GM06990 (cell line): Measurements from ENCODE around the gene RALY.

Experiments used
- DNase-seq: peaks from one replicate; pipeline ENCODE4 v3.0.0-alpha.2; 2011; ENCODE audit not compliant: insufficient read length; ENCODE audit errors: extremely low read depth
- H3K27me3 ChIP-seq: replicated peaks from 2 replicates; pipeline ENCODE4 v1.6.0; 2011; ENCODE audit warnings: low read length; ENCODE audit not compliant: control insufficient read depth, insufficient read depth
- H3K36me3 ChIP-seq: 2 replicates; pipeline ENCODE4 v1.5.1; 2011; ENCODE audit warnings: low read length; ENCODE audit not compliant: control insufficient read depth, insufficient read depth
- H3K4me3 ChIP-seq: replicated peaks from 2 replicates; pipeline ENCODE4 v1.5.1; 2011; ENCODE audit warnings: low read depth, mild to moderate bottlenecking, control low read depth, low read length
- TF ChIP-seq, protein P1 (sequence below): IDR thresholded peaks from 2 replicates; pipeline ENCODE4 v1.5.1; 2011; ENCODE audit warnings: low read length, control low read depth, mild to moderate bottlenecking, inconsistent platforms; ENCODE audit not compliant: insufficient read depth, poor library complexity, severe bottlenecking

Gene RALY

DNA sequence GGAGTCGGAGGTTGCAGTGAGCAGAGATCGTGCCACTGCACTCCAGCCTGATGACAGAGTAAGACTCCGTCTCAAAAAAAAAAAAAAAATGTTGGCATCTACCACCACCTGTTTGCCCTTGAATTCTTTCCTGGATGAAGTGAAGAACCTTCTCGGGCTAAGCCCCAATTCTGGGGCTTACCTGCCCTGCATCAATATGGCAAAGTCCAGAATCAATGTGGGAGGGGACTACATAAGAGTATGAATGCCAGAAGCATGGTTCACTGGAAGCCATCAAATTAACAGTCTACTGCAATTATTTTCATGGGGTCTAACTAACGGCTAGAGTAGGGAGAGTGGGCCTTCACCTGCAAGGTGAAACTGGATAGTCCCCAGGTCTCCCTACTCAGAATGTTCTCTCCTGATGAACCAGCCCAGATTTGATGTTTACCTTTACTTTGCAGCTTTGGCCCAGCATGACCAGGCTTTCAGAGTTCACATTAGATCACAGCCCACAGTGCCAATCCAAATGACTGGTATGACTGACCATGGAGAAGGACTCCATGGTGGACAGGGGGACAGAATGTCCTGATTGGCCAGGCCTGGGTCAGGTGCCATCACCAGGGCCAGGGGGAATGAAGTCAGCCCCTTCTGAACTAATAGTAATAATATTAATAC, 7.0 kb upstream of the RALY start:
- Histone ChIP-seq H3K36me3 (peaks cover 2% of the 10 kb centered on the region; the same call in 1 of the 2 replicates), H3K27me3 (no peaks in the 10 kb centered on the region), H3K4me3 (no peak overlapping the region)
- no peak for DNase-seq
- TF ChIP-seq, protein P1, sequence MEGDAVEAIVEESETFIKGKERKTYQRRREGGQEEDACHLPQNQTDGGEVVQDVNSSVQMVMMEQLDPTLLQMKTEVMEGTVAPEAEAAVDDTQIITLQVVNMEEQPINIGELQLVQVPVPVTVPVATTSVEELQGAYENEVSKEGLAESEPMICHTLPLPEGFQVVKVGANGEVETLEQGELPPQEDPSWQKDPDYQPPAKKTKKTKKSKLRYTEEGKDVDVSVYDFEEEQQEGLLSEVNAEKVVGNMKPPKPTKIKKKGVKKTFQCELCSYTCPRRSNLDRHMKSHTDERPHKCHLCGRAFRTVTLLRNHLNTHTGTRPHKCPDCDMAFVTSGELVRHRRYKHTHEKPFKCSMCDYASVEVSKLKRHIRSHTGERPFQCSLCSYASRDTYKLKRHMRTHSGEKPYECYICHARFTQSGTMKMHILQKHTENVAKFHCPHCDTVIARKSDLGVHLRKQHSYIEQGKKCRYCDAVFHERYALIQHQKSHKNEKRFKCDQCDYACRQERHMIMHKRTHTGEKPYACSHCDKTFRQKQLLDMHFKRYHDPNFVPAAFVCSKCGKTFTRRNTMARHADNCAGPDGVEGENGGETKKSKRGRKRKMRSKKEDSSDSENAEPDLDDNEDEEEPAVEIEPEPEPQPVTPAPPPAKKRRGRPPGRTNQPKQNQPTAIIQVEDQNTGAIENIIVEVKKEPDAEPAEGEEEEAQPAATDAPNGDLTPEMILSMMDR = no peak

DNA sequence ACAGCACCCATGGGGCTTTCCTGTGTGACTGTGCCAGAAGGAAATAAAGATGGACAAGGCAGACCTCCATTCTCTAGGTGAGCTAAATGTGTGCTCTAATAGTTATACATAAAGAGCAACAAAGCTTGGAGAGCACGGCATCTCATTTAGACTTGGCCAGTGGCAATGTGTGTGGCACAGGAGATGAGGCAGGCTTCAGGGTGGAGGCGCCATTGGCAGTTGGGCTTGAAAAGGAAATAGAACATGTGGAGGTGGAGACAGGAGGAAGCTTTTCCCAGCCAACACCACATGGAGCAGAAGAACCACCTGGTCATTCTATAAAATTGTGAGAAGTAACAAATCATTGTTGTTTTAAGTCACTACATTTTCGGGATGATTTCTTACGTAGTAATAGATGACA, 3.6 kb upstream of the RALY start:
- TF ChIP-seq, protein P1 = no peak
- Histone ChIP-seq H3K27me3 (no peaks in the 10 kb centered on the region), H3K4me3 (no peak overlapping the region), H3K36me3 (peaks cover 2% of the 10 kb centered on the region; the same call in 1 of the 2 replicates)
- DNase-seq = no peak

DNA sequence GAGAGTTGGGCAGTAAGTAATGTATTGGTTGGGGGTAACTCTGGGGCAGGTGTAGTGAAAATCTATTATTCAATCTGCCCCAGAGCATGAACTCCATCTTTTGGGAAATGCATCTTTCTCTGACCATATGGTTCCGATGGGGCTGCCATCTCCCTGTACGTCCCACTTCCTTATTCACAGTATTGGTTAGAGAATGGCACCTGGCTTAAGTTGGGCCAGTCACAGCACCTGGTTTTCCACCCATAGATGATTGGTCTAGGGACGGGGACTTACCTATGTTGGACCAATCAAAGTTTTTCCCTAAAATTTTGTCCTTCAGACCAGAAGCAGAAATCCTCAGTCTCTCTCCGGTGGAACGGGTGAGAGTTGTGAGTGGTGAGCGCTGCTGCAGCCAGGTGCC, 2.2 kb upstream of the RALY start:
- Histone ChIP-seq H3K4me3 (peak overlapping the region; percentile 85), H3K27me3 (no peaks in the 10 kb centered on the region), H3K36me3 (peaks cover 2% of the 10 kb centered on the region; the same call in 1 of the 2 replicates)
- TF ChIP-seq, protein P1 = no peak
- no peak for DNase-seq

DNA sequence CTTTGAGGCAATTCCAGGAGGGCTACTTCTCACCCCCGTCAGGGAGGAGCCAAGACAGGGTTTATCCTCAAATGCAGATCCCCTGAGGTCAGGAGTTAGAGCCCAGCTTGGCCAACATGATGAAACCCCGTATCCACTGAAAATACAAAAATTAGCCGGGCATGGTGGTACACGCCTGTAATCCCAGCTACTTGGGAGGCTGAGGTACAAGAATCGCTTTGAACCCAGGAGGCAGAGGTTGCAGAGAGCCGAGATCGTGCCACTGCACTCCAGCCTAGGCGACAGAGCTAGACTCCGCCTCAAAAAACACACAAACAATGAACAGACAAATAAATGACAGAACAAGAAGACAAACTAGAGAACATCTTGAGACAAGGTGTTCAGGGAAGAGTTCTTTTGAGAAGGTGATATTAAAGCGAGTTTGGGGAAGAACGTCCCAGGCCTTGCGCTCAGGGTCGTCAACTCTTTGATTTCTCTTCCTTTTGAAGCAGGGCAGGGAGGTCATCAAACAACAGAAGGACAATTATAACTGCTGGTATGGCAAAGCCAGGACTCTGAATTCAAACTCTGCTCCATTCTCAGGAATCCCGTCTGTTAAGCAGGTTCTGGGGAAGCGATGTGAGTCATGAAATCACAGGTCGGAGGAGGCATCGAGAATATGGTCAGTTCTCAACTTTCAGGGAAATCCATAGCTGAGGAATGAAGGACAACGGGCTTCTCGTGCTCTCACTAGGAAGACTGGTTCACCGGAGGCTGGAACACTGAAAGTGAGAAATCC, 1.4 kb upstream of the RALY start:
- H3K27me3 ChIP-seq = no peaks in the 10 kb centered on the region
- TF ChIP-seq, protein P1 = no peak
- peaks cover 2% of the 10 kb centered on the region for H3K36me3 ChIP-seq
- peak; percentile 15 for DNase-seq
- H3K4me3 ChIP-seq = peak overlapping the region; percentile 85

DNA sequence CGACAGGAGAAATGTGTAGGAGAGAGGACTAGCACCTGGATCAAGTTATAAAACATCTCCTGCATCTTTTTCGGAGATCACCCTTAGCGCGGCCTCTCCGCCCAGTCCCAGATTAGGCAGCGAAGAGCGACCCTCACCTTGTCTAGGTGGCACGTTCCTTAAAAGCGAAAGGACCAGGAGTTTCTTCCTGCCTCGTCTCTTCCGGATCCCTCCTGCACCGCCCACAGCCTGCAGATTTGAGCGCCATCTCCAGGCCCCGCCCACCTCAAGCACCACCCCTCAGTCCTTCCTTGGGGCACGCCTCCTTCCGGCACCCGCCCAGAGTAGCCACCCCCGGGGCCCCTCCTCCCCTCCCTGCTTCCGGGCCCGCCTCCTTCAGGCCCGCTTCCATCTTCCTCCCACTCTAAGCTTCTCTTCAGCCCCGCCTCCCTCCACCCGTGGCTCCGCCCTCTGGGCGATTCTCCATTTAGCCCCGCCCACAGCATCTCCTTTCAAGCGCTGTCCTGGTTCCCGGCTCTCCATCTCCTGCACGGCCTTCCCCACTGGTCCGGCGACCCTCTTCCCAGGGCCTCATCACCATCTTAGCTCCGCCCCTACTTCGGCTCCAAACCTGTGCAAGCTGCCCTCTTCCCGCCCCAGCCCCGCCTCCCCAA, 662 bp upstream of the RALY start:
- Histone ChIP-seq H3K4me3 (peak overlapping the region; percentile 85), H3K27me3 (no peaks in the 10 kb centered on the region), H3K36me3 (peaks cover 2% of the 10 kb centered on the region)
- TF ChIP-seq, protein P1 = no peak
- peak; percentile 98 for DNase-seq
